ENCODE data around the gene PNPLA4. TPM values are rescaled to one million over a fixed set of nuclear protein-coding genes. Genes with fewer than 3 reads are reported as not detected.

The PNPLA4 gene
- total RNA-seq, 1 donor from 2014 or later = 40.0 TPM

DNA sequence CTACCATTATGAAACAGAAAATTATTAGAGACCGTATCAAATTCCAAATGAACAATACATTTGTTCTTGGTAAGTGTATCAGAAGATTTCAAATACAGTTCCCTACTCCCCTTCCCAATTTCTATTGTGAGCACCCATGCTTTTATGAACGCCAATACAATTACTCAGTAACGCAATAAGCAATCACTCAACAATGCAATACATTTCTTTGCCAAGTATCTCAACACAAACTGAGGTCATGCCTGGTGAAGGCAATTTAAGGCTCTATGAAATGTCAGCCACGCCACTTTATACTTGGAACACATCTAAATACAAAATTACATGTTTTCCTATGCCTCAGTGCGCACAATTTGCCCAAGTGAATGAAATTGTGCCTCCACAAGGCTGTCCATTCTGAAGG, 712 bp downstream of the PNPLA4 start:
- H3K27ac ChIP-seq = no peak overlapping the region
- Mint-ChIP-seq H3K27me3 (ENCODE audit: insufficient read depth, low read depth) (peaks cover 9% of the 10 kb centered on the region), H3K36me3 (no peaks in the 10 kb centered on the region)

DNA sequence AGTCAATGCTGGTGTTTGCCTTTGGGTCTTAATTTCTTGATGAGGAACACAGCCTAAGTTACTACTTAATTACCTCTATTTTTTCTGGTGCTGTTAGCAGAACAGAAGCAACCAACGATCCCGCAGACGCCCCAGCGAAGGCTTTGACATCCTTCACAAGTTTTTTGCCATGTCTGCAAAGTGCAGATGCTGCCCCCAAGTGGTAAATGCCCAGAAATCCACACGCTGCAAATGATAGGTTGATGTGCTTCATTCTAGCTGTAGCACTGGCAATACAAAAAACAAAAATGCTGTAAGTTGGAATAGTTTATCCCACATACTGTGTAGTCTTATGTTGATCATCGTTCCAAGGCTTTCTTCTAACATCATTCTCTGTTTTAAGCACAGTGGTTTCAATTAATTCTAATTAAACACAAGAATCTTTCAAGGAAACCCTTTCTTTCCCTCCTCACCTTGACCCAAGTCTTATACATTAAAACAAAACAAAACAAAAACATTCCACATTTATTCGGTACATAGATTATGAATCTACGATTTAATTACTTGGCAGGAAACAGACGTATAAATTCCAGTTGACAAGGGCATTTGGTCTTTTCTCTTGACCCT, 1.2 kb downstream of the PNPLA4 start:
- no peaks in the 10 kb centered on the region for H3K4me1 ChIP-seq
- H3K9me3 Mint-ChIP-seq = no peaks in the 10 kb centered on the region
- DNase-seq (ENCODE audit: low spot score) = peak; percentile 68
- TF ChIP-seq EZH2phosphoT487 (IDR thresholded peaks at IDR 0.05) (no peak), EZH2 (IDR thresholded peaks at IDR 0.05) (no peak)
- TF ChIP-seq, protein P1, sequence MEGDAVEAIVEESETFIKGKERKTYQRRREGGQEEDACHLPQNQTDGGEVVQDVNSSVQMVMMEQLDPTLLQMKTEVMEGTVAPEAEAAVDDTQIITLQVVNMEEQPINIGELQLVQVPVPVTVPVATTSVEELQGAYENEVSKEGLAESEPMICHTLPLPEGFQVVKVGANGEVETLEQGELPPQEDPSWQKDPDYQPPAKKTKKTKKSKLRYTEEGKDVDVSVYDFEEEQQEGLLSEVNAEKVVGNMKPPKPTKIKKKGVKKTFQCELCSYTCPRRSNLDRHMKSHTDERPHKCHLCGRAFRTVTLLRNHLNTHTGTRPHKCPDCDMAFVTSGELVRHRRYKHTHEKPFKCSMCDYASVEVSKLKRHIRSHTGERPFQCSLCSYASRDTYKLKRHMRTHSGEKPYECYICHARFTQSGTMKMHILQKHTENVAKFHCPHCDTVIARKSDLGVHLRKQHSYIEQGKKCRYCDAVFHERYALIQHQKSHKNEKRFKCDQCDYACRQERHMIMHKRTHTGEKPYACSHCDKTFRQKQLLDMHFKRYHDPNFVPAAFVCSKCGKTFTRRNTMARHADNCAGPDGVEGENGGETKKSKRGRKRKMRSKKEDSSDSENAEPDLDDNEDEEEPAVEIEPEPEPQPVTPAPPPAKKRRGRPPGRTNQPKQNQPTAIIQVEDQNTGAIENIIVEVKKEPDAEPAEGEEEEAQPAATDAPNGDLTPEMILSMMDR (IDR thresholded peaks at IDR 0.05) = peak; percentile 71
- H4K20me1 ChIP-seq (ENCODE audit: low read depth) = peaks cover 5% of the 10 kb centered on the region
- no peaks in the 10 kb centered on the region for H3K9me3 ChIP-seq (ENCODE audit: low read depth)
- H3K27ac ChIP-seq = no peak overlapping the region
- peak overlapping the region; percentile 57 for H3K4me3 Mint-ChIP-seq
- peaks cover 5% of the 10 kb centered on the region for H3K4me1 Mint-ChIP-seq
- no peaks in the 10 kb centered on the region for H3F3A ChIP-seq (ENCODE audit: low read depth)
- no peaks in the 10 kb centered on the region for H3K36me3 Mint-ChIP-seq
- no peaks in the 10 kb centered on the region for H3K36me3 ChIP-seq
- H3K4me3 ChIP-seq = peak overlapping the region; percentile 62
- H3K79me2 ChIP-seq (ENCODE audit: low read depth) = no peaks in the 10 kb centered on the region
- no peaks in the 10 kb centered on the region for H3K27me3 ChIP-seq
- peak overlapping the region; percentile 68 for H3K4me2 ChIP-seq
- H2AFZ ChIP-seq (replicated peaks) = no peak overlapping the region
- H3K27me3 Mint-ChIP-seq (ENCODE audit: insufficient read depth, low read depth) = peaks cover 9% of the 10 kb centered on the region
- H3K27ac Mint-ChIP-seq = no peak overlapping the region
- H3K9ac ChIP-seq = no peak overlapping the region

More for the DNA sequence above, 712 bp downstream of the PNPLA4 start:
- no peaks in the 10 kb centered on the region for H3K27me3 ChIP-seq
- H3K4me2 ChIP-seq = peak overlapping the region; percentile 68
- H3K4me3 ChIP-seq = peak overlapping the region; percentile 62
- no peaks in the 10 kb centered on the region for H3K9me3 ChIP-seq (ENCODE audit: low read depth)
- no peak overlapping the region for H2AFZ ChIP-seq (replicated peaks)
- no peak for DNase-seq (ENCODE audit: low spot score)
- Mint-ChIP-seq H3K9me3 (no peaks in the 10 kb centered on the region), H3K4me3 (peak overlapping the region; percentile 87), H3K4me1 (peaks cover 5% of the 10 kb centered on the region), H3K27ac (no peak overlapping the region)
- H4K20me1 ChIP-seq (ENCODE audit: low read depth) = peaks cover 5% of the 10 kb centered on the region
- H3K4me1 ChIP-seq = no peaks in the 10 kb centered on the region
- H3K9ac ChIP-seq = peak overlapping the region; percentile 60
- no peaks in the 10 kb centered on the region for H3K36me3 ChIP-seq
- H3F3A ChIP-seq (ENCODE audit: low read depth) = no peaks in the 10 kb centered on the region
- H3K79me2 ChIP-seq (ENCODE audit: low read depth) = no peaks in the 10 kb centered on the region
- TF ChIP-seq EZH2 (IDR thresholded peaks at IDR 0.05) = no peak
- TF ChIP-seq, protein P1 (IDR thresholded peaks at IDR 0.05) = no peak

DNA sequence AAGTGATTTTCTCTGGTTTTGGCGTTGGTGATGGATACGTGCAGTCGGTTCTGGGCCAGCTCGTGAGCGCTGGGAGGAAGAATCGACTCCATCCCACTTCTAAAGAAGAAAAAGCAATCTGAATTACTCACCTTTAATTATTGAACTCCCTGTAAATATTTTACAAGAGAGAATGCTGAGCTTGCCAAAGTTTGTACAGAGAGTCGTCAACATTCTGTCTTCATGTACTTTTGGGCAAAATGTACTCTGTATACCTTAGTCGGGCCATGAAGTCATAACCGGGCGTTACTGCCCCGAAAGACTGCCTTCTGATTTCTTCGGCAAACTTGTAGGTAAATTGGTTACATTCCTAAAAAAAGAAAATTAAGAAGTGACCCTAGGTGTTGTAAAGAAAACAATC, 5.5 kb downstream of the PNPLA4 start:
- Histone ChIP-seq H3F3A (ENCODE audit: low read depth) (no peaks in the 10 kb centered on the region), H3K4me3 (no peak overlapping the region), H3K36me3 (no peaks in the 10 kb centered on the region), H3K9me3 (ENCODE audit: low read depth) (no peaks in the 10 kb centered on the region), H3K27me3 (no peaks in the 10 kb centered on the region), H4K20me1 (ENCODE audit: low read depth) (peaks cover 5% of the 10 kb centered on the region), H2AFZ (replicated peaks) (no peak overlapping the region), H3K27ac (no peak overlapping the region), H3K79me2 (ENCODE audit: low read depth) (no peaks in the 10 kb centered on the region), H3K4me1 (no peaks in the 10 kb centered on the region), H3K9ac (no peak overlapping the region), H3K4me2 (no peak overlapping the region)
- no peaks in the 10 kb centered on the region for H3K9me3 Mint-ChIP-seq
- no peaks in the 10 kb centered on the region for H3K36me3 Mint-ChIP-seq
- no peak overlapping the region for H3K27ac Mint-ChIP-seq
- no peak overlapping the region for H3K4me3 Mint-ChIP-seq
- peaks cover 5% of the 10 kb centered on the region for H3K4me1 Mint-ChIP-seq
- no peak for DNase-seq (ENCODE audit: low spot score)
- peaks cover 2% of the 10 kb centered on the region for H3K27me3 Mint-ChIP-seq (ENCODE audit: insufficient read depth, low read depth)
- TF ChIP-seq EZH2 (IDR thresholded peaks at IDR 0.05) (no peak), EZH2phosphoT487 (IDR thresholded peaks at IDR 0.05) (no peak)
- TF ChIP-seq, protein P1 (IDR thresholded peaks at IDR 0.05) = no peak

All from neural progenitor cell (in vitro differentiated cells).